ENCODE measurements around the gene GABBR2. TPM values are rescaled to one million over a fixed set of nuclear protein-coding genes. Genes with fewer than 3 reads are reported as not detected.

The GABBR2 gene
- polyA plus RNA-seq, 1 of the 3 experiments (the other 2 are of a cell fraction), result not detected

DNA sequence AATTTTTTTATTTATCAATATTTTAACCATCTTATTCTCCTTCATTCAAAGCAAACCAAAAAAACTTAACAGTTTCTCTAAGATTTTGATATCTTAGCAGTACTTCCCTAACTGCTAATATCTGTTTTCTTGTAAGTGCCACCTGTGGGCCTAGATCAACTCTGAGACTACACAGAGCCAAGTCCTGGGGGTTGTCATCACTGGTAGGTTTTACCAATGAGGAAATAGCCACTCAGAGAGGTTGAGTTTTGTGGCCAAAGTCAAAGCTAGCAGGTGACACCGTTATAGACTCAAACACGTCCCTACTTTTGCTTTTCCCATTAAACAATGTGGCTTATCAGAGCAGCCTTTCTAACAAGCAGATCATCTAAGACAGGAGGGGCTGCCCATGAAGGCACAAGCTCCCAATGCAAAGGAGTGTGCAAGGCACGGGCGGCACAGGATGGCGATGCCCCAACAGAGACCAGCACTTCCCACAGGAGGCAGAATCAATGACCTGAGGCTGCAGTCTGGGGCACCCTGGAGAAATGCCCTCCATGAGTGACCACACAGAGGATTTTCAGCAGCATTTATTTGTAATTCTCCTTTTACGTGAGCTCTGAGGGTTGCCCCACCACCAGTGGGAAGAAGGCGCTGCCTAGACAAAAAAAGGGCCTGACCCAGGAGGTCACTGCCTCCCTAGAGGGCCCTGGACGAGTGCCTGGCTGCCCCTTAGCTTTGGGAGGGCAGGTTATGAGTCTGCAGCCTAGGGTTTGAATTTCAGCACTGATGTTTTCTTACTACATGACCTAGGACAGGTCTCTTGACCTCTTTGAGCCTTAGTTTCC, 460.7 kb downstream of the GABBR2 start:
- no peaks in the 10 kb centered on the region for H3K9me2 ChIP-seq
- no peak overlapping the region for H3K4me3 ChIP-seq (ENCODE audit: low read depth in 2 of 2, low read length in 1 of 2)
- no peaks in the 10 kb centered on the region for H3K9me3 ChIP-seq
- no peaks in the 10 kb centered on the region for H3K36me3 ChIP-seq (replicated peaks in 1 of 2; ENCODE audit: control insufficient read depth in 1 of 2, insufficient read depth in 2 of 2, low read length in 1 of 2)
- POLR2A ChIA-PET, result interaction anchor here (0.5 kb wide), 1 partner anchor 38 kb away, joined by 9 read pairs; no protein-coding TSS in a partner anchor
- TF ChIP-seq, protein P1, sequence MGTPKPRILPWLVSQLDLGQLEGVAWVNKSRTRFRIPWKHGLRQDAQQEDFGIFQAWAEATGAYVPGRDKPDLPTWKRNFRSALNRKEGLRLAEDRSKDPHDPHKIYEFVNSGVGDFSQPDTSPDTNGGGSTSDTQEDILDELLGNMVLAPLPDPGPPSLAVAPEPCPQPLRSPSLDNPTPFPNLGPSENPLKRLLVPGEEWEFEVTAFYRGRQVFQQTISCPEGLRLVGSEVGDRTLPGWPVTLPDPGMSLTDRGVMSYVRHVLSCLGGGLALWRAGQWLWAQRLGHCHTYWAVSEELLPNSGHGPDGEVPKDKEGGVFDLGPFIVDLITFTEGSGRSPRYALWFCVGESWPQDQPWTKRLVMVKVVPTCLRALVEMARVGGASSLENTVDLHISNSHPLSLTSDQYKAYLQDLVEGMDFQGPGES (IDR thresholded peaks at IDR 0.05; ENCODE audit: low read depth, low read length), result no peak
- TF ChIP-seq MXI1 (IDR thresholded peaks at IDR 0.05; ENCODE audit: low read depth, low read length) (no peak), RFX5 (IDR thresholded peaks at IDR 0.05; ENCODE audit: low read length) (no peak), NFIC (IDR thresholded peaks at IDR 0.05; ENCODE audit: borderline replicate concordance) (no peak), RAD21 (IDR thresholded peaks at IDR 0.05; ENCODE audit: low read length) (no peak), NRF1 (IDR thresholded peaks at IDR 0.05; ENCODE audit: low read depth, low read length) (no peak), GABPA (IDR thresholded peaks at IDR 0.05; ENCODE audit: low read depth) (no peak), TAF1 (IDR thresholded peaks at IDR 0.05; ENCODE audit: borderline replicate concordance, low read depth, low read length) (no peak), YY1 (IDR thresholded peaks at IDR 0.05; ENCODE audit: low read depth) (no peak), RXRA (IDR thresholded peaks at IDR 0.05; ENCODE audit: borderline replicate concordance, low read depth) (no peak), SMC3 (IDR thresholded peaks at IDR 0.05; ENCODE audit: low read depth, low read length) (no peak), FOSL2 (IDR thresholded peaks at IDR 0.05; ENCODE audit: borderline replicate concordance, low read depth) (no peak)
- TF ChIP-seq, protein P2, sequence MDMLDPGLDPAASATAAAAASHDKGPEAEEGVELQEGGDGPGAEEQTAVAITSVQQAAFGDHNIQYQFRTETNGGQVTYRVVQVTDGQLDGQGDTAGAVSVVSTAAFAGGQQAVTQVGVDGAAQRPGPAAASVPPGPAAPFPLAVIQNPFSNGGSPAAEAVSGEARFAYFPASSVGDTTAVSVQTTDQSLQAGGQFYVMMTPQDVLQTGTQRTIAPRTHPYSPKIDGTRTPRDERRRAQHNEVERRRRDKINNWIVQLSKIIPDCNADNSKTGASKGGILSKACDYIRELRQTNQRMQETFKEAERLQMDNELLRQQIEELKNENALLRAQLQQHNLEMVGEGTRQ (IDR thresholded peaks at IDR 0.05; ENCODE audit: borderline replicate concordance, low read depth, low read length), result no peak
- TF ChIP-seq, protein P3, sequence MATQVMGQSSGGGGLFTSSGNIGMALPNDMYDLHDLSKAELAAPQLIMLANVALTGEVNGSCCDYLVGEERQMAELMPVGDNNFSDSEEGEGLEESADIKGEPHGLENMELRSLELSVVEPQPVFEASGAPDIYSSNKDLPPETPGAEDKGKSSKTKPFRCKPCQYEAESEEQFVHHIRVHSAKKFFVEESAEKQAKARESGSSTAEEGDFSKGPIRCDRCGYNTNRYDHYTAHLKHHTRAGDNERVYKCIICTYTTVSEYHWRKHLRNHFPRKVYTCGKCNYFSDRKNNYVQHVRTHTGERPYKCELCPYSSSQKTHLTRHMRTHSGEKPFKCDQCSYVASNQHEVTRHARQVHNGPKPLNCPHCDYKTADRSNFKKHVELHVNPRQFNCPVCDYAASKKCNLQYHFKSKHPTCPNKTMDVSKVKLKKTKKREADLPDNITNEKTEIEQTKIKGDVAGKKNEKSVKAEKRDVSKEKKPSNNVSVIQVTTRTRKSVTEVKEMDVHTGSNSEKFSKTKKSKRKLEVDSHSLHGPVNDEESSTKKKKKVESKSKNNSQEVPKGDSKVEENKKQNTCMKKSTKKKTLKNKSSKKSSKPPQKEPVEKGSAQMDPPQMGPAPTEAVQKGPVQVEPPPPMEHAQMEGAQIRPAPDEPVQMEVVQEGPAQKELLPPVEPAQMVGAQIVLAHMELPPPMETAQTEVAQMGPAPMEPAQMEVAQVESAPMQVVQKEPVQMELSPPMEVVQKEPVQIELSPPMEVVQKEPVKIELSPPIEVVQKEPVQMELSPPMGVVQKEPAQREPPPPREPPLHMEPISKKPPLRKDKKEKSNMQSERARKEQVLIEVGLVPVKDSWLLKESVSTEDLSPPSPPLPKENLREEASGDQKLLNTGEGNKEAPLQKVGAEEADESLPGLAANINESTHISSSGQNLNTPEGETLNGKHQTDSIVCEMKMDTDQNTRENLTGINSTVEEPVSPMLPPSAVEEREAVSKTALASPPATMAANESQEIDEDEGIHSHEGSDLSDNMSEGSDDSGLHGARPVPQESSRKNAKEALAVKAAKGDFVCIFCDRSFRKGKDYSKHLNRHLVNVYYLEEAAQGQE (IDR thresholded peaks at IDR 0.05; ENCODE audit: low read depth, low read length), result no peak
- TF ChIP-seq, protein P4, sequence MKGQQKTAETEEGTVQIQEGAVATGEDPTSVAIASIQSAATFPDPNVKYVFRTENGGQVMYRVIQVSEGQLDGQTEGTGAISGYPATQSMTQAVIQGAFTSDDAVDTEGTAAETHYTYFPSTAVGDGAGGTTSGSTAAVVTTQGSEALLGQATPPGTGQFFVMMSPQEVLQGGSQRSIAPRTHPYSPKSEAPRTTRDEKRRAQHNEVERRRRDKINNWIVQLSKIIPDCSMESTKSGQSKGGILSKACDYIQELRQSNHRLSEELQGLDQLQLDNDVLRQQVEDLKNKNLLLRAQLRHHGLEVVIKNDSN (IDR thresholded peaks at IDR 0.05; ENCODE audit: borderline replicate concordance, low read depth), result no peak
- TF ChIP-seq, protein P5, sequence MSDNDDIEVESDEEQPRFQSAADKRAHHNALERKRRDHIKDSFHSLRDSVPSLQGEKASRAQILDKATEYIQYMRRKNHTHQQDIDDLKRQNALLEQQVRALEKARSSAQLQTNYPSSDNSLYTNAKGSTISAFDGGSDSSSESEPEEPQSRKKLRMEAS (IDR thresholded peaks at IDR 0.05; ENCODE audit: low read depth), result no peak
- H3K27me3 ChIP-seq (ENCODE audit: insufficient read depth), result no peaks in the 10 kb centered on the region
- H3K4me1 ChIP-seq (ENCODE audit: control insufficient read depth in 1 of 2, insufficient read depth in 2 of 2, low read depth in 1 of 2, low read length in 1 of 2), result peaks cover 0 to 11% of the 10 kb centered on the region in 2 experiments; a peak in 2 of 4 replicates
- WGBS (ENCODE audit: low lambda C conversion rate), result 97% methylated on average over 6 of the region's 8 CpGs
- CTCF ChIA-PET, result interaction anchor here (0.7 to 2.3 kb wide), 4 partner anchors 10 to 528 kb away, joined by 3 to 6 read pairs (median 4); no protein-coding TSS in a partner anchor
- DNase-seq, result no peak
- H3K79me2 ChIP-seq (ENCODE audit: insufficient read depth), result no peaks in the 10 kb centered on the region; the same call in 1 of the 2 replicates
- no peaks in the 10 kb centered on the region for H4K20me1 ChIP-seq (ENCODE audit: insufficient read depth)
- peaks cover 3% of the 10 kb centered on the region for H3F3A ChIP-seq (replicated peaks; ENCODE audit: insufficient read depth)
- no peak overlapping the region for H3K9ac ChIP-seq
- no peak overlapping the region for H3K4me2 ChIP-seq
- H3K27ac ChIP-seq (ENCODE audit: low read depth in 2 of 2, low read length in 1 of 2), result no peak overlapping the region
- H2AFZ ChIP-seq (ENCODE audit: low read depth), result no peak overlapping the region
